ENCODE measurements around the gene GNG7. TPM values are rescaled to one million over a fixed set of nuclear protein-coding genes. Genes with fewer than 3 reads are reported as not detected.
A peak's percentile ranks its signal among the peaks of the same experiment; 100 is the strongest.

Gene GNG7
- total RNA-seq, 1 experiment from 2014 or later = 7.7 TPM

DNA sequence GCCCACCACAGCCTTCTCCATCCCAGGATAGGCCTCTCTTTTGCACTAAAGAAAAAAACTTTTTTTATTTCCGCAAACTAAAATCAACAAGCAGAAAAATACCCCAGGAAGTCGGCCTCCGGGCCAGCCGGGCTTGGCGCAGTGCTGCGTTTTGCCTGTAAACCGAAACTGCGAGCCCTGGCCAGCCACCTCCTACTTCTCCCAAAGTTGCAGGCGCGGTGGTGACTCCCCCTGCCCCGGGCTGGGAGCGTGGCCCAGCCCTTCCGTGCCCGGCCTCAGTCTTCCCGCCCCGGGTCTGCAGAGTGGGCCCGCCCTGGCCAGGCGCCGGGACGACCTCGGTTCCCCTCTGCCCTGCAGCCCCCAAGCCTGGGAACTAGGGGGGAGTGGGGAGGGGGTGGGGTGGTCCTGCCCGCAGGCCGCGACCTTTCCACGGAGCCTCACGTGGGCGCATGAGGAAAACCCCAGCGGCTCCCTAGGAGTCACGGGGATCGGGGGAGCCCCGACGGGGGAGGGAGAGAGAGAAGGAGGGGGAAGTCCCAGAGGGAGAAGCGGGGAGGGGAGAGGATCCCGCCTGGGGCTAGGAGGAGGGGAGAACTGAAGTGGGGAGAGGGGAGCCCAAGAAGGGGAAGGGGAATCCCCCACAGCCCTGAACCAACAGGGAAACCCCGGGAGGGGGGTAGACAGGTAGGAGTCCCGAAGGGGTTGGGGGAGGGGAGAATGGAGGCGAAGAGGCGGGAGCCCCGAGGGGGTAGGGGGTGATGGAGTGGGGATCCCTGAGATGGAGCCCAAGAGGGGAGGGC is 223.5 kb downstream of the GNG7 start:
- H2BK120ac ChIP-seq (ENCODE audit: low read depth, low read length, poor library complexity, severe bottlenecking) = no peak overlapping the region
- H3K4me3 Mint-ChIP-seq = peak overlapping the region; percentile 88 to 94
- H3K56ac ChIP-seq (ENCODE audit: insufficient read length, low read depth, low read length) = no peak overlapping the region
- no peak overlapping the region for H2BK12ac ChIP-seq (ENCODE audit: insufficient read length, low read depth, low read length)
- no peak overlapping the region for H2AK5ac ChIP-seq (ENCODE audit: insufficient read length, low read length)
- peaks cover 28% of the 10 kb centered on the region for H3K23me2 ChIP-seq (ENCODE audit: insufficient read length, low read depth, low read length, poor library complexity, severe bottlenecking)
- H4K8ac ChIP-seq (replicated peaks; ENCODE audit: insufficient read length, low read depth, low read length) = no peak overlapping the region
- H3K9ac ChIP-seq (ENCODE audit: extremely low read depth, insufficient read length, low read length) = no peak overlapping the region
- H3K27ac Mint-ChIP-seq = peak overlapping the region in 1 of 3 experiments; percentile 10; a peak in 1 of 7 replicates
- H3K4me2 ChIP-seq (ENCODE audit: insufficient read depth, insufficient read length, low read length) = peak overlapping the region; percentile 65
- peaks cover 4% of the 10 kb centered on the region for H3K9me3 ChIP-seq (ENCODE audit: control insufficient read depth, low read depth, low read length)
- peaks cover 2% of the 10 kb centered on the region; the same call in 1 of the 2 replicates for H3K79me2 ChIP-seq (ENCODE audit: insufficient read depth, low read length)
- H4K20me1 ChIP-seq (ENCODE audit: control insufficient read depth, insufficient read depth, insufficient read length) = peaks cover 3% of the 10 kb centered on the region
- H2BK15ac ChIP-seq (ENCODE audit: low read depth, low read length) = no peak overlapping the region
- peaks cover 50% of the 10 kb centered on the region for H3K27me3 Mint-ChIP-seq (ENCODE audit: low read depth)
- no peak overlapping the region; the same call in 1 of the 2 replicates for H3K14ac ChIP-seq (ENCODE audit: insufficient read depth, low read length)
- H3K4me1 Mint-ChIP-seq = peaks cover 17 to 26% of the 10 kb centered on the region in 2 experiments
- DNase-seq = no peak
- no peak overlapping the region for H3K27ac ChIP-seq (ENCODE audit: insufficient read length, low read depth, low read length)
- TF ChIP-seq, protein P1, sequence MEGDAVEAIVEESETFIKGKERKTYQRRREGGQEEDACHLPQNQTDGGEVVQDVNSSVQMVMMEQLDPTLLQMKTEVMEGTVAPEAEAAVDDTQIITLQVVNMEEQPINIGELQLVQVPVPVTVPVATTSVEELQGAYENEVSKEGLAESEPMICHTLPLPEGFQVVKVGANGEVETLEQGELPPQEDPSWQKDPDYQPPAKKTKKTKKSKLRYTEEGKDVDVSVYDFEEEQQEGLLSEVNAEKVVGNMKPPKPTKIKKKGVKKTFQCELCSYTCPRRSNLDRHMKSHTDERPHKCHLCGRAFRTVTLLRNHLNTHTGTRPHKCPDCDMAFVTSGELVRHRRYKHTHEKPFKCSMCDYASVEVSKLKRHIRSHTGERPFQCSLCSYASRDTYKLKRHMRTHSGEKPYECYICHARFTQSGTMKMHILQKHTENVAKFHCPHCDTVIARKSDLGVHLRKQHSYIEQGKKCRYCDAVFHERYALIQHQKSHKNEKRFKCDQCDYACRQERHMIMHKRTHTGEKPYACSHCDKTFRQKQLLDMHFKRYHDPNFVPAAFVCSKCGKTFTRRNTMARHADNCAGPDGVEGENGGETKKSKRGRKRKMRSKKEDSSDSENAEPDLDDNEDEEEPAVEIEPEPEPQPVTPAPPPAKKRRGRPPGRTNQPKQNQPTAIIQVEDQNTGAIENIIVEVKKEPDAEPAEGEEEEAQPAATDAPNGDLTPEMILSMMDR (conservative IDR thresholded peaks at IDR 0.05) = no peak
- no peak overlapping the region for H3K4ac ChIP-seq (ENCODE audit: low read depth, low read length)
- H3K27me3 ChIP-seq (ENCODE audit: insufficient read depth, low read length) = peaks cover 7% of the 10 kb centered on the region; the same call in 1 of the 2 replicates
- H3K36me3 Mint-ChIP-seq (ENCODE audit: insufficient read depth in 1 of 3, low read depth in 3 of 3) = peaks cover 0 to 3% (median 1%) of the 10 kb centered on the region in 3 experiments; a peak in 1 of 7 replicates
- H3T11ph ChIP-seq (ENCODE audit: low read length) = no peak overlapping the region
- no peaks in the 10 kb centered on the region for H3K79me1 ChIP-seq (ENCODE audit: insufficient read depth, low read depth, low read length, poor library complexity, severe bottlenecking)
- no peak overlapping the region for H3K23ac ChIP-seq (ENCODE audit: insufficient read length, low read depth, low read length)
- no peak overlapping the region for H3K18ac ChIP-seq (ENCODE audit: insufficient read length, low read depth, low read length)
- no peak overlapping the region for H4K91ac ChIP-seq (ENCODE audit: insufficient read length, low read depth, low read length)
- H2BK5ac ChIP-seq (ENCODE audit: insufficient read length, low read length) = no peak overlapping the region
- no peak overlapping the region for H4K5ac ChIP-seq (ENCODE audit: insufficient read length, low read depth, low read length)
- no peak overlapping the region for H2AFZ ChIP-seq (ENCODE audit: low read length)
- WGBS (ENCODE audit: extremely low coverage, insufficient read length, low lambda C conversion rate) = no CpG with 5 or more reads among the region's 39 CpGs
- peaks cover 5 to 6% of the 10 kb centered on the region in 2 experiments; a peak in 4 of 5 replicates for H3K9me3 Mint-ChIP-seq
- H3K4me1 ChIP-seq (ENCODE audit: insufficient read depth, low read length) = peaks cover 4% of the 10 kb centered on the region; the same call in 1 of the 2 replicates
- no peak overlapping the region for H2BK20ac ChIP-seq (ENCODE audit: low read depth, low read length, poor library complexity, severe bottlenecking)
